Subcutaneous abdominal adipose tissue (tissue), 5 donors: ENCODE data around the gene RGS10.
"Not testable (repeated sequence)": the region's sequence is repeated elsewhere in the genome, so short reads cannot be mapped to it uniquely, and the experiment has no call there.

ENCODE experiments used
- H3K27ac ChIP-seq: one replicate; pipeline ENCODE4 v1.7.0; 2013; ENCODE audit warnings: low read depth, mild to moderate bottlenecking, inconsistent platforms, low read length, moderate library complexity
- H3K27me3 ChIP-seq, 5 donors: one replicate each; pipeline ENCODE4 v1.7.0; 2013; ENCODE audit warnings: low read length in 5 of 5, inconsistent platforms in 1 of 5; ENCODE audit not compliant: control insufficient read depth in 5 of 5, insufficient read depth in 4 of 5
- H3K36me3 ChIP-seq, 5 donors: one replicate each; pipeline ENCODE4 v1.7.0; 2013; ENCODE audit warnings: low read length in 5 of 5; ENCODE audit not compliant: control insufficient read depth in 5 of 5, insufficient read depth in 5 of 5
- H3K4me1 ChIP-seq, 5 donors: one replicate each; pipeline ENCODE4 v1.7.0; 2013; ENCODE audit warnings: low read length in 5 of 5, mild to moderate bottlenecking in 3 of 5, moderate library complexity in 1 of 5; ENCODE audit not compliant: control insufficient read depth in 5 of 5, insufficient read depth in 5 of 5
- H3K4me3 ChIP-seq, 5 donors: one replicate each; pipeline ENCODE4 v1.7.0; 2013; ENCODE audit warnings: low read length in 5 of 5, low read depth in 1 of 5
- H3K9ac ChIP-seq, 5 donors: one replicate each; pipeline ENCODE4 v1.7.0; 2013; ENCODE audit warnings: low read length in 5 of 5, mild to moderate bottlenecking in 4 of 5, moderate library complexity in 3 of 5
- H3K9me3 ChIP-seq, 5 donors: one replicate each; pipeline ENCODE4 v1.7.0; 2013; ENCODE audit warnings: low read length in 5 of 5; ENCODE audit not compliant: control insufficient read depth in 5 of 5
- donor health status: healthy.
- donor health status: healthy.
- donor health status: healthy.
- donor health status: healthy.
- donor health status: healthy.

The RGS10 gene

GRCh38 chr10:119466076-119466475, 76.4 kb downstream of the RGS10 start:
- H3K4me3 ChIP-seq = no peak overlapping the region

GRCh38 chr10:119465085-119465484, 77.4 kb downstream of the RGS10 start:
- Histone ChIP-seq H3K4me3 (no peak overlapping the region), H3K27me3 (peaks cover 0 to 12% (median 2%) of the 10 kb centered on the region in 5 donors), H3K36me3 (no peaks in the 10 kb centered on the region), H3K9ac (no peak overlapping the region), H3K4me1 (peaks cover 0 to 7% (median 0%) of the 10 kb centered on the region in 5 donors), H3K9me3 (peaks cover 0 to 6% (median 0%) of the 10 kb centered on the region in 5 donors), H3K27ac (no peak overlapping the region)

More at GRCh38 chr10:119466076-119466475, 76.4 kb downstream of the RGS10 start:
- H3K9me3 ChIP-seq = peaks cover 0 to 6% (median 0%) of the 10 kb centered on the region in 5 donors
- H3K4me1 ChIP-seq = peaks cover 0 to 7% (median 0%) of the 10 kb centered on the region in 5 donors
- H3K9ac ChIP-seq = peak overlapping the region in 1 of 5 donors; percentile 13
- peaks cover 0 to 12% (median 2%) of the 10 kb centered on the region in 5 donors for H3K27me3 ChIP-seq
- no peaks in the 10 kb centered on the region for H3K36me3 ChIP-seq
- H3K27ac ChIP-seq = no peak overlapping the region

- not testable (repeated sequence) for H3K27ac ChIP-seq, H3K4me1 ChIP-seq, H3K27me3 ChIP-seq, H3K9me3 ChIP-seq, H3K36me3 ChIP-seq, H3K9ac ChIP-seq, H3K4me3 ChIP-seq
Measured at GRCh38 chr10:119463195-119463594, 79.3 kb downstream of the RGS10 start.

- no peak overlapping the region for H3K9ac ChIP-seq
- H3K4me3 ChIP-seq = no peak overlapping the region
- peaks cover 0 to 3% (median 0%) of the 10 kb centered on the region in 5 donors for H3K9me3 ChIP-seq
- peaks cover 0 to 6% (median 0%) of the 10 kb centered on the region in 5 donors for H3K27me3 ChIP-seq
- peaks cover 0 to 10% (median 0%) of the 10 kb centered on the region in 5 donors for H3K36me3 ChIP-seq
- no peak overlapping the region for H3K27ac ChIP-seq
- peaks cover 0 to 7% (median 0%) of the 10 kb centered on the region in 5 donors for H3K4me1 ChIP-seq
Measured at GRCh38 chr10:119462773-119463172, 79.7 kb downstream of the RGS10 start.

DNA sequence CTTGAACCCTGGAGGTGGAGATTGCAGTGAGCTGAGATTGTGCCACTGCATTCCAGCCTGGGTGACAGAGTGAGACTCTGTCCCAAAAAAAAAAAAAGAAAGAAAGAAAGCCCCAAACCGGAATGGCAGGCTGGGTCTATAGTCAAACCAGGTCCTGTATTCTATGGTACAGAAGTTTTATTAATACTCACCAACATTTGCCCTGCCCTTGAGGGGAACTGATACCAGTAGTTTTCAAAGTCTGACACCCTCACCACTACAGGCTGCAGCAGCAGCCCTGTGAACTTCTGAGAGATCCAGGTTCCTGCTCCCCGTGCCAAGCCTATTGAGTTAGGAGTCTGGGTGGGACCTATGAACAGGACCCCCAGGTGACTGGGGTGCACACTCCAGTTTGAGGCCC, 80.6 kb downstream of the RGS10 start:
- Histone ChIP-seq H3K27ac (no peak overlapping the region), H3K9ac (no peak overlapping the region)

DNA sequence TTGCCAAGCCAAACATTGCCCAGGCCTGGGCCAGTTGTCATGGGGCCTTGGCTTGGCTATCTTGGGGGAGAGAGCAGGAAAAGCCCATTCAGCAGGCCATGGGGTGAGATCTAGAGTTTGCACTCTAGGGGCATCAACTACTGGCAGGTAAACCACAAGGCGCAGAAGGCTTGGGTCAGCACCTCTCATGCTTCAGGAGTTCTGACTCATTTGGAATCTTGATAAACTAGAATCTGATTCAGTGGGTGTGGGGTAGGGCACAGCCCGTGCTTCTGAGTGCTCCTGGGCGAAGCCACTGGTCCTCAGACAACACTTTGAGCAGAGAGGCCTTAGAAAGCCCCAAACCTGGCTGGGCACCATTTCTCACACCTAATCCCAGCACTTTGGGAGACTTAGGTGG, 81.1 kb downstream of the RGS10 start:
- no peak overlapping the region for H3K9ac ChIP-seq
- H3K27me3 ChIP-seq = peaks cover 0 to 6% (median 0%) of the 10 kb centered on the region in 5 donors
- no peak overlapping the region for H3K27ac ChIP-seq
- H3K9me3 ChIP-seq = peaks cover 0 to 3% (median 0%) of the 10 kb centered on the region in 5 donors
- H3K4me3 ChIP-seq = no peak overlapping the region
- peaks cover 0 to 4% (median 0%) of the 10 kb centered on the region in 5 donors for H3K4me1 ChIP-seq
- H3K36me3 ChIP-seq = peaks cover 0 to 20% (median 5%) of the 10 kb centered on the region in 5 donors

More for the DNA sequence above, 80.6 kb downstream of the RGS10 start:
- H3K36me3 ChIP-seq = peaks cover 0 to 16% (median 4%) of the 10 kb centered on the region in 5 donors
- H3K9me3 ChIP-seq = peaks cover 0 to 3% (median 0%) of the 10 kb centered on the region in 5 donors
- peaks cover 0 to 7% (median 0%) of the 10 kb centered on the region in 5 donors for H3K4me1 ChIP-seq
- no peak overlapping the region for H3K4me3 ChIP-seq
- H3K27me3 ChIP-seq = peaks cover 0 to 6% (median 0%) of the 10 kb centered on the region in 5 donors

DNA sequence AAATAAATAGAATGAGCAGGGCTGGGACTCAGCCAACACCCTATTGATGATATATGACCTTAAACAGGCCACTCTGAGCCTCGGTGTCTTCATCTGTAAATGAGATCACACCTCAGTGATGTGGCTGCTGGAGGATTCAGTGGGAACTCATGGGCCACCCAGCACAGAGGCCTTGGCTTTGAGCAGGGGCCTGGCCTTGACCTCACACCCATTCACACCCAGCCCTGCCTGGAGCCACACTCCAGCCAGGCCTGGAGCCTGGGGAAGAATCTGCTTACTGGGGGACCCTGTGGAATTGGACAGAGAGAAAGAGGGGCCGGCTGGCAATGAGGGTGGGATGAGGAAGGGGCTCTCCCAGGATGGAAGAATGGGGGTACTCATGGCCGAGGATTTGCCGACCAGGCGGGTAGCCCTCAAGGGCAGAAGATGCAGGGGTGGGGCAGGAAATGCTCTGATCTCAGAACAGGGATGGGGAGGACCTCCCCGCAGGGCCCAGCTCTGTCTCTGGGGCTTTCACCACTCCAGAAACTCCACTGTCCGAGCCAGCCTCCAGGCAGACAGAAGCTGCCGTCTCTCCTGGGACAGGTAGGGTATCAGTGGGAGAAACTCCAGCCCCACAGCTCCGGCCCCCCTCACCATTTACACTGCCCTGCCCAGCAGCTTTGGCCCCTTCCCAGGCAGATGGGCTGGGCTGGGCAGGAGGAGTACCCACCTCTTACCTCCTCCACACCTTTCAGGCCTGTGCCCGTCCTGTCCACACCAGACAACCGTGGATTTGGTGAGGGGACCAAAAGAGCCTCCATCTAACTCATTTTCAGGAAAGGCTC, 81.9 kb downstream of the RGS10 start:
- no peak overlapping the region for H3K27ac ChIP-seq
- no peak overlapping the region for H3K9ac ChIP-seq
- H3K4me1 ChIP-seq = no peaks in the 10 kb centered on the region
- H3K27me3 ChIP-seq = no peaks in the 10 kb centered on the region
- H3K4me3 ChIP-seq = no peak overlapping the region
- H3K9me3 ChIP-seq = peaks cover 0 to 3% (median 0%) of the 10 kb centered on the region in 5 donors
- peaks cover 0 to 28% (median 12%) of the 10 kb centered on the region in 5 donors for H3K36me3 ChIP-seq

- H3K27ac ChIP-seq = no peak overlapping the region
- H3K9me3 ChIP-seq = peaks cover 0 to 3% (median 0%) of the 10 kb centered on the region in 5 donors
- H3K9ac ChIP-seq = no peak overlapping the region
- no peaks in the 10 kb centered on the region for H3K27me3 ChIP-seq
- H3K4me3 ChIP-seq = no peak overlapping the region
- H3K36me3 ChIP-seq = peaks cover 0 to 31% (median 12%) of the 10 kb centered on the region in 5 donors
- no peaks in the 10 kb centered on the region for H3K4me1 ChIP-seq
Measured at GRCh38 chr10:119459681-119460340, 82.7 kb downstream of the RGS10 start.

DNA sequence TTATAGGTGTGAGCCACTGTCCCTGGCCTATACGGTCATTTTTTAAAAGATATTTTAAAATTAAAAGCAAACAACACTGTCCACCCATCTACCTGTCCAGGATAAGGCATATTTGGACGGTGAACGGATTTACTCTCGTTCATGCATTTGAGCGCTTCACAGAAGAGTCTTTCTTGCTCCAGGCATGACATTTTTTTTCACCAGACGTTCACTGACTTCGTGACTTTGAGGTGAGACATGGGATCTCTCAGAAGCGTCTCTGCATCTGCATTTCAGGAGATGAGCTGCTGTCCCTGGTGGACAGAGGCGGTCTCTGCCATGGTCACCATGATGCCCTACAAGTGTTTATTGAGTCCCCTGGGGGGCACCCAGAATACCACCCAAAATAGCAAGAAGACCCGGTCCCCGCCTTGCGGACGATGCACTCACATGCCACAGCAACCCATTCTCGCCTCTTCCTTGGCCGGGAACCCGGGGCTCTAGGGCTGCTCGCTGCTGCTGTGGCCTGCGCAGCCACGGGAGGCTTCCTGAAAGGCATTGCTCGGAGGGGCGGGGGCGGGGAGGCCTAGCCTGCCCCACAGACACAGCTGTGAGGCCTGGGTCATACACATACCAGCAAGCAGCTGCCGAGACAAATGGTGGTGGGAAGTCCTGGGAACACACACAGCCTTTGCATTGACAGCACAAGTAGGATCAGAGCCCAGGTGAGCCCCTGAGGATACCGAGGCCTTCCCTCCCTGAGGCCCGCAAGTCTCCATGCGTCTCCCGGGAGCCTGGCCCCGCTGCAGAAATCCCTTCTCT, 84.4 kb downstream of the RGS10 start:
- no peak overlapping the region for H3K27ac ChIP-seq
- H3K36me3 ChIP-seq = peaks cover 0 to 46% (median 28%) of the 10 kb centered on the region in 5 donors
- H3K4me1 ChIP-seq = no peaks in the 10 kb centered on the region
- H3K4me3 ChIP-seq = no peak overlapping the region
- H3K27me3 ChIP-seq = no peaks in the 10 kb centered on the region
- peaks cover 0 to 3% (median 0%) of the 10 kb centered on the region in 5 donors for H3K9me3 ChIP-seq
- H3K9ac ChIP-seq = no peak overlapping the region
